HepG2 (cell line): ENCODE results near the gene DLG5. TPM values are rescaled to one million over a fixed set of nuclear protein-coding genes. Genes with fewer than 3 reads are reported as not detected.
A peak's percentile ranks its signal among the peaks of the same experiment; 100 is the strongest.

Source experiments
- AKNA ChIP-seq: sonication (generic); formaldehyde crosslinking; IDR thresholded peaks from 2 replicates; pipeline ENCODE4 v1.4.0; 2020; ENCODE audit warnings: missing genetic modification reagents, borderline replicate concordance
- GATAD2A ChIP-seq: IDR thresholded peaks from 2 replicates; pipeline ENCODE4 v1.6.1; 2016
- ISL2 ChIP-seq: sonication (generic); formaldehyde crosslinking; IDR thresholded peaks from 2 replicates; pipeline ENCODE4 v1.5.0; 2020; ENCODE audit warnings: missing genetic modification reagents
- KDM1A ChIP-seq: IDR thresholded peaks from 2 replicates; pipeline ENCODE4 v1.6.1; 2016; ENCODE audit warnings: missing compliant biosample characterization
- KDM2A ChIP-seq: sonication (generic); formaldehyde crosslinking; IDR thresholded peaks from 2 replicates; pipeline ENCODE4 v1.4.0; 2020; ENCODE audit warnings: low read depth, missing genetic modification reagents, borderline replicate concordance
- KLF13 ChIP-seq: sonication (generic); formaldehyde crosslinking; IDR thresholded peaks from 2 replicates; pipeline ENCODE4 v1.4.0; 2020; ENCODE audit warnings: mild to moderate bottlenecking, missing genetic modification reagents
- MTF1 ChIP-seq: sonication (generic); formaldehyde crosslinking; IDR thresholded peaks from 2 replicates; pipeline ENCODE4 v1.5.0; 2020; ENCODE audit warnings: missing genetic modification reagents
- TCF7L2 ChIP-seq: IDR thresholded peaks from 2 replicates; pipeline ENCODE4 v1.6.1; 2011; ENCODE audit warnings: mild to moderate bottlenecking, low read depth, low read length, moderate library complexity
- TGIF2 ChIP-seq: IDR thresholded peaks from 2 replicates; pipeline ENCODE4 v1.6.1; 2016; ENCODE audit warnings: control low read depth, missing compliant biosample characterization
- XRCC5 ChIP-seq: fragments of 200-400 bp; formaldehyde crosslinking; optimal IDR thresholded peaks from 2 replicates; pipeline ENCODE3; 2017; ENCODE audit warnings: mild to moderate bottlenecking, low read length
- ZBTB40 ChIP-seq, 2 experiments: fragments of 450-650 bp in 1 of 2; sonication (generic) in 1 of 2; formaldehyde crosslinking in 1 of 2; IDR thresholded peaks; 2 replicates each; pipeline versions ENCODE4 v1.6.1 to v1.8.0; 2016 to 2022; ENCODE audit warnings: antibody characterized with exemption in 1 of 2, mild to moderate bottlenecking in 1 of 2, missing genetic modification reagents in 1 of 2
- ZNF260 ChIP-seq: sonication (generic); formaldehyde crosslinking; IDR thresholded peaks from 2 replicates; pipeline ENCODE4 v1.4.0; 2020; ENCODE audit warnings: missing genetic modification reagents, low read depth, mild to moderate bottlenecking, borderline replicate concordance
- ZNF282 ChIP-seq: fragments of 450-650 bp; IDR thresholded peaks from 2 replicates; pipeline ENCODE4 v1.6.1; 2018; ENCODE audit not compliant: partially characterized antibody
- ZNF383 ChIP-seq: sonication (generic); formaldehyde crosslinking; IDR thresholded peaks from 2 replicates; pipeline ENCODE4 v1.4.0; 2020; ENCODE audit warnings: missing genetic modification reagents, mild to moderate bottlenecking, borderline replicate concordance
- ZNF543 ChIP-seq: sonication (generic); formaldehyde crosslinking; IDR thresholded peaks from 2 replicates; pipeline ENCODE4 v1.4.0; 2020; ENCODE audit warnings: mild to moderate bottlenecking, missing genetic modification reagents
- ZNF557 ChIP-seq: sonication (generic); formaldehyde crosslinking; IDR thresholded peaks from 2 replicates; pipeline ENCODE4 v1.4.0; 2020; ENCODE audit warnings: missing genetic modification reagents
- polyA plus RNA-seq, 8 experiments: library from polyadenylated mRNA; depleted of rRNA in 3 of 8; stranded (reverse) in 7 of 8; unstranded in 1 of 8; fragments of >200 nt; fragmentation: Illumina TruSeq in 4 of 8; extraction: Trizol in 4 of 8; gene quantifications; 2 replicates each; pipeline versions ENCODE4 v1.2.1 to v1.2.3, GENCODE V29; 2011 to 2016; ENCODE audit warnings: low read depth in 4 of 8, missing spikeins in 1 of 8, mixed read lengths in 1 of 8; ENCODE audit not compliant: insufficient read depth in 1 of 8
- total RNA-seq, 5 experiments: library from RNA; depleted of rRNA; stranded (reverse); fragments of >200 nt; fragmentation: Illumina TruSeq; extraction: Trizol; gene quantifications; 2 replicates each; pipeline ENCODE4 v1.2.3, GENCODE V29; 2016; ENCODE audit warnings: low read depth in 1 of 5

The DLG5 gene
- total and polyA plus RNA-seq, 2 of the 13 experiments (the other 11 are each of a cell fraction or from before 2014, with no cell fraction given): 15.5 to 18.2 TPM

- no peak for TF ChIP-seq AKNA
- TF ChIP-seq GATAD2A (CRISPR knock-in tag): peak; percentile 92
- no peak for TF ChIP-seq ZNF282
- TF ChIP-seq KLF13: no peak
- TF ChIP-seq KDM1A: 0 out of 2 replicates have a peak, but pooled peaks have one; percentile 19
- TF ChIP-seq TGIF2 (CRISPR knock-in tag): no peak; the same call in 1 of the 2 replicates
- no peak for TF ChIP-seq TCF7L2
- TF ChIP-seq ZNF383 (CRISPR knock-in tag): no peak
- no peak for TF ChIP-seq MTF1 (CRISPR knock-in tag)
- TF ChIP-seq ZBTB40 (IDR thresholded peaks at IDR 0.05): no peak
- no peak for TF ChIP-seq ZBTB40 (CRISPR knock-in tag; IDR thresholded peaks at IDR 0.05)
- peak; percentile 68 for TF ChIP-seq KDM2A
- no peak for TF ChIP-seq ZNF260
- peak; percentile 72 for TF ChIP-seq ISL2
- no peak for TF ChIP-seq ZNF557
- 0 out of 2 replicates have a peak, but pooled peaks have one; percentile 23 for TF ChIP-seq ZNF543 (CRISPR knock-in tag)
- peak; percentile 85 for TF ChIP-seq XRCC5
These were observed 16.7 kb downstream of the DLG5 start (continued) for GRCh38 chr10:77909749-77910375.
